Sigmoid colon (tissue), 7 donors: ENCODE data around the gene RBM23. TPM values are rescaled to one million over a fixed set of nuclear protein-coding genes. Genes with fewer than 3 reads are reported as not detected.
"Not testable (repeated sequence)": the region's sequence is repeated elsewhere in the genome, so short reads cannot be mapped to it uniquely, and the experiment has no call there.

Experiments
- DNase-seq: peaks from one replicate; pipeline ENCODE4 v3.0.0-alpha.2; 2019
- H3K27ac ChIP-seq, 4 donors: fragments of 200-600 bp; sonication (generic); one replicate each; pipeline ENCODE4 v1.5.1; 2016 to 2019; ENCODE audit warnings: mild to moderate bottlenecking in 1 of 4
- H3K27me3 ChIP-seq, 3 donors: fragments of 200-600 bp; sonication (generic); one replicate each; pipeline ENCODE4 v1.5.1; 2019; ENCODE audit warnings: mild to moderate bottlenecking in 1 of 3
- H3K36me3 ChIP-seq, 4 donors: fragments of 200-600 bp; sonication (generic); one replicate each; pipeline ENCODE4 v1.5.1; 2016 to 2019
- H3K4me1 ChIP-seq, 4 donors: fragments of 200-600 bp; sonication (generic); one replicate each; pipeline ENCODE4 v1.5.1; 2017 to 2019
- H3K4me3 ChIP-seq, 4 donors: fragments of 200-600 bp; sonication (generic); one replicate each; pipeline ENCODE4 v1.5.1; 2017 to 2019; ENCODE audit warnings: mild to moderate bottlenecking in 2 of 4, moderate library complexity in 1 of 4
- H3K9me3 ChIP-seq, 4 donors: fragments of 200-600 bp in 3 of 4; sonication (generic) in 3 of 4; one replicate each; pipeline versions ENCODE4 v1.5.1 to v1.6.1; 2013 to 2019
- EP300 ChIP-seq, 4 donors: sonication (generic); formaldehyde crosslinking; IDR thresholded peaks; one replicate each; pipeline ENCODE4 v1.6.1; 2017; ENCODE audit warnings: antibody characterized with exemption in 4 of 4
- POLR2A ChIP-seq, 2 donors: fragments of 450-650 bp; IDR thresholded peaks; one replicate each; pipeline ENCODE4 v1.6.1; 2016; ENCODE audit warnings: antibody characterized with exemption in 2 of 2, mild to moderate bottlenecking in 2 of 2, moderate library complexity in 2 of 2
- POLR2AphosphoS5 ChIP-seq, 4 donors: sonication (generic); formaldehyde crosslinking; IDR thresholded peaks; one replicate each; pipeline ENCODE4 v1.6.1; 2017; ENCODE audit warnings: antibody characterized with exemption in 4 of 4
- WGBS, 2 donors: extraction: QIAGEN DNeasy Blood & Tissue Kit; methylation state at CpG; one replicate each; pipeline ENCODE4 v1.1.7; 2013; 5-methylcytosine and 5-hydroxymethylcytosine counted together
- intact Hi-C: fragments of 100-400 bp; cut with DNase I; formaldehyde crosslinking; loops from one replicate; pipeline ENCODE4 v1.15.1; 2023
- polyA plus RNA-seq, 3 donors: library from polyadenylated mRNA; stranded (reverse); fragments of 200-250 nt; gene quantifications; one replicate each; pipeline ENCODE4 v1.2.3, GENCODE V29; 2013
- total RNA-seq, 4 donors: library from RNA; depleted of rRNA; stranded (reverse); fragments of >200 nt; gene quantifications; one replicate each; pipeline ENCODE4 v1.1.0, GENCODE V29; 2016
- TF ChIP-seq, protein P1 (sequence below), 4 experiments: fragments of 450-650 bp in 3 of 4; fragments of 200-600 bp in 1 of 4; IDR thresholded peaks; one replicate each; pipeline ENCODE4 v1.5.1; 2016 to 2019; ENCODE audit warnings: antibody characterized with exemption in 4 of 4, mild to moderate bottlenecking in 3 of 4, moderate library complexity in 2 of 4
- donor health status: healthy with polysubstance abuse.
- donor health status: Bipolar disorder and iron deficiency.
- donor health status: healthy.

The RBM23 gene
- total RNA-seq (1,000 to 10,000 TPM in 1 of 4 donors, 100 to 1,000 TPM in 3; 356 to 5,076 (median 594) TPM), polyA plus RNA-seq (10 to 100 TPM; 31.8 to 46.5 (median 40.8) TPM)

DNA sequence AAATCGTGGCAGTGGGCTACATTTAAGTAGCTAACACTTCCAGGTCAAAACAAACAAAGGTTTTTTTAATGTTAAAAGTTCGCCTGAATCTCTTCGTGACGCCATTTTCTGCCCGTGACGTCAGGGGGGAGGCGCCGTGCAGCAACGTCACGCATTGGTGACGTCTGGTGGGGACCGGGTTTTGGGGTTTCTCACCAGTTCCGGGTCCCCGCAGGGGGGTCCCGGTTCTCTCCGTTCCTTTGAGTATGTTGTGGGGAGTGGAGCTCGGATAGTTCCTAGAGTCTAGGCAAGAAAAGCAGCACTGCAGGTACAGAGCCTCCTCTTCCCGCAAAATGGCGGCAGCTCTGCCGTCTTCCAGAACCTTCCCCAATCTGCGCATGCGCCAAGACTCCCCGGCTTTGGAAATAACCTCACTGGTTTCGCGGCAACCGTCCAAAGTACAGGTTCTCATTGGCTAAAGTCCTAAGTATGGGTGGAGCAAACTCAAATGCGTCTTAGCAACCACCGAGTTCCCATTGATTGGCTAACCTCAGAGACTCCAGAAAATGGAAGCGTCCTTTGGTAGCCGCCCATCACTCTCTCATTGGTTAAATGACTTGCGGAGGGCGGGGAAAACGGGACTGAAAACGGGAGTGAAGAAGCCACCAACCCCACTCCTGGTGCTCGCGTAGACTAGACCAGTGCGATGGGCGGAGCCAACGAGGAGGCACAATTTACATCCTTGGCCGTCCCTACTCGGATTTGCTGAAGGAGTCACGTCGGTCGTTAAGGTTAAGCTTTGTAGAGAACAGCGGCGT, at the start of gene RBM23:
TSS of gene RBM23 (minus strand) at position 346 of the 797 bp plus-strand sequence.
- H3K27me3 ChIP-seq, result no peaks in the 10 kb centered on the region
- no peaks in the 10 kb centered on the region for H3K9me3 ChIP-seq
- peak; percentile 64 to 71 for TF ChIP-seq POLR2A (IDR thresholded peaks at IDR 0.05)
- TF ChIP-seq, protein P1, sequence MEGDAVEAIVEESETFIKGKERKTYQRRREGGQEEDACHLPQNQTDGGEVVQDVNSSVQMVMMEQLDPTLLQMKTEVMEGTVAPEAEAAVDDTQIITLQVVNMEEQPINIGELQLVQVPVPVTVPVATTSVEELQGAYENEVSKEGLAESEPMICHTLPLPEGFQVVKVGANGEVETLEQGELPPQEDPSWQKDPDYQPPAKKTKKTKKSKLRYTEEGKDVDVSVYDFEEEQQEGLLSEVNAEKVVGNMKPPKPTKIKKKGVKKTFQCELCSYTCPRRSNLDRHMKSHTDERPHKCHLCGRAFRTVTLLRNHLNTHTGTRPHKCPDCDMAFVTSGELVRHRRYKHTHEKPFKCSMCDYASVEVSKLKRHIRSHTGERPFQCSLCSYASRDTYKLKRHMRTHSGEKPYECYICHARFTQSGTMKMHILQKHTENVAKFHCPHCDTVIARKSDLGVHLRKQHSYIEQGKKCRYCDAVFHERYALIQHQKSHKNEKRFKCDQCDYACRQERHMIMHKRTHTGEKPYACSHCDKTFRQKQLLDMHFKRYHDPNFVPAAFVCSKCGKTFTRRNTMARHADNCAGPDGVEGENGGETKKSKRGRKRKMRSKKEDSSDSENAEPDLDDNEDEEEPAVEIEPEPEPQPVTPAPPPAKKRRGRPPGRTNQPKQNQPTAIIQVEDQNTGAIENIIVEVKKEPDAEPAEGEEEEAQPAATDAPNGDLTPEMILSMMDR (IDR thresholded peaks at IDR 0.05), result no peak
- peak; percentile 87 to 95 (median 94) for TF ChIP-seq POLR2AphosphoS5 (IDR thresholded peaks at IDR 0.05)
- peak in 2 of 4 donors; percentile 59 to 60 for TF ChIP-seq EP300 (IDR thresholded peaks at IDR 0.05)
- DNase-seq, result peak; percentile 100
- intact Hi-C loops, result loop anchor here (5.0 kb wide), 1 partner anchor 47 kb away; the partner anchor contains the start of gene LRP10
- H3K4me3 ChIP-seq, result peak within 1 kb of the TSS; percentile 65 to 70 (median 67)
- H3K36me3 ChIP-seq, result peaks cover 15 to 37% (median 17%) of the 10 kb centered on the region in 4 donors
- H3K4me1 ChIP-seq, result peaks cover 0 to 37% (median 35%) of the 10 kb centered on the region in 4 donors
- WGBS, 2 donors, result 0% methylated on average over 46 of the region's 46 CpGs
- peak within 1 kb of the TSS; percentile 92 to 97 (median 94) for H3K27ac ChIP-seq

DNA sequence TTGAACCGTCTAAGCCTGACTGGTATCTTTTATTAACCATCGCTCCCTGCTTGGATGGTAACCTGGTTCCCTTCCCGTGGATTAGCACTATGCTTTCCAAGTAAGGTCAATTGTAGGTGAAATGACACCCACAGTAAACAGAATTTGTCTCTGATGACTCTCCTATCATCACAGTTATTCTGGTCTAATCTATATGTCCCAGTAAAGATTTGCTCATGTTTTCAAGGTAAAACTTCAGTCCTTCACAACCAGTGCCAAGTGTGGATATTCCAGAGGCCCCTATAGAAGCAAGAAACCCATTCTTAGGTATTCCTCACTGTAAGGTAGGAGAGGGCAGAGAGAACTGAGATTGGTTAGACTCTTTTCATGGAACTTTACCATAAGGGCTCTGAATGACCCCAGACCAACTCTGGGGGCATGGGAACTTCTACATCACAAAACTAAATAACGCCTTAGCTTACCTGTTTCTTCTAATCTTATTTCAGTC, 47.9 kb upstream of the RBM23 start:
- WGBS, 2 donors, result 61 to 74% methylated on average over 4 of the region's 4 CpGs
- TF ChIP-seq POLR2AphosphoS5 (IDR thresholded peaks at IDR 0.05) (no peak), POLR2A (IDR thresholded peaks at IDR 0.05) (no peak), EP300 (IDR thresholded peaks at IDR 0.05) (no peak)
- TF ChIP-seq, protein P1 (IDR thresholded peaks at IDR 0.05), result no peak
- DNase-seq, result no peak
- Histone ChIP-seq H3K4me3 (no peak overlapping the region), H3K36me3 (no peaks in the 10 kb centered on the region), H3K4me1 (no peaks in the 10 kb centered on the region), H3K27ac (no peak overlapping the region), H3K27me3 (no peaks in the 10 kb centered on the region), H3K9me3 (no peaks in the 10 kb centered on the region)
- intact Hi-C loops, result no loop called here

DNA sequence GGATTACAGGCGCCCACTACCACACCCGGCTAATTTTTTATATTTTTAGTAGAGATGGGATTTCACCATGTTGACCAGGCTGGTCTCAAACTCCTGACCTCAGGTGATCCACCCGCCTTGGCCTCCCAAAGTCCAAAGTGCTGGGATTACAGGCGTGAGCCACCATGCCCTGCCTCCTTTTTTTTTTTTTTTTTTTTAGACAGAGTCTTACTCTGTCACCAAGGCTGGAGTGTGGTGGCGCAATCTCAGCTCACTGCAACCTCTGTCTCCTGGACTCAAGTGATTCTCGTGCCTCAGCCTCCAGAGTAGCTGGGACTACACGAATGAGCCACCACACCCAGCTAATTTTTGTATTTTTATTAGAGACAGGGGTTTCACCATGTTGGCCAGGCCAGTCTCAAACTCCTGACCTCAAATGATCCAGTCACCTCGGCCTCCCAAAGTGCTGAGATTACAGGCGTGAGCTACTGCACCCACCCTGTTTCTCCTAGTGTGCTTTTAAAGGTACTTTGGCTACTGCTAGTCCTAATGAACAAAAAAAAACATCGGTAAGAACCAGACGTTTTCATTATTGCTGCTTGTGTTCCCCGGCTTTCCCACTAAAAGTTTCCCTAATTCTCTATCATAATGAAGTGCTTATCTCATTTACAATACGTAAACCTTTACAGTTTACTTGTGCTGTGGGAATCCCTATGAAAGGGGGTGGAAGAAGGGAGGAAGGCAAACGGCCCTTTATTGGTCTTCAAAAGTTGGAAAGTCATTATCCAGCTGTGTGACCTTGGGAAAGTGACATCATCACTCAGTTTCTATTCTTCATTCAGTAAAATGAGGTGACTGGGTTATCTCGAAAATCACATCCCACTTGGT, 47.2 kb upstream of the RBM23 start:
- intact Hi-C loops, H3K36me3 ChIP-seq, DNase-seq, H3K4me1 ChIP-seq, H3K27ac ChIP-seq, H3K4me3 ChIP-seq, H3K27me3 ChIP-seq, H3K9me3 ChIP-seq: not testable (repeated sequence)
- WGBS, 2 donors, result 50 to 70% methylated on average over 15 of the region's 15 CpGs

DNA sequence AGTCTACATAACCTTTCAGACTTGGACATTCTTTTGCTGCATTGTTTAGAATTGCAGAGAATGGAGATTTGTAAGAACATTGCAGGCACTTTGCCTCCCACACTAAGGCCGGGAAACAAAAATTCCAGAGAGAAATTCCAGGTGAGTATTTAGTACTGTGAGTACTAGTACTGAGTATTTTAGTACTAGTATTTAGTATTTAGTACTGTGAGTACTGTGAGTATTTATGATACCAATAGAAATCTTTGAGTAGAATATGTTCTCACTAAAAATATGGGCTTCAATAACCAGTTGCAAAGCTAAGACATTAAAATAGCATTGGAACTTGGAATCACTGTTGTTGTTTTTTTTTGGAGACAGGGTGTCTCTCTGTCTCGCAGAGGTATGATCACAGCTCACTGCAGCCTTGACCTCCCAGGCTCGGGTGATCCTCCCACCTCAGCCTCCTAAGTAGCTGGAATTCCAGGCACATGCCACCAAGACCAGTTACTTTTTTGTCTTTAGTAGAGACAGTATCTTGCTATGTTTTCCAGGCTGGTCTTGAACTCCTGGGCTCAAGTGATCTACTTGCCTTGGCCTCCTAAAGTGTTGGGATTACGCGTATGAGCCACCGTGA, 43.2 kb upstream of the RBM23 start:
- no peak for TF ChIP-seq POLR2AphosphoS5 (IDR thresholded peaks at IDR 0.05)
- TF ChIP-seq EP300 (IDR thresholded peaks at IDR 0.05), result no peak
- TF ChIP-seq, protein P1 (IDR thresholded peaks at IDR 0.05), result no peak
- no peak for TF ChIP-seq POLR2A (IDR thresholded peaks at IDR 0.05)
- no peak for DNase-seq
- Histone ChIP-seq H3K36me3 (no peaks in the 10 kb centered on the region), H3K4me3 (no peak overlapping the region), H3K27ac (no peak overlapping the region), H3K27me3 (no peaks in the 10 kb centered on the region), H3K9me3 (no peaks in the 10 kb centered on the region), H3K4me1 (peaks cover 0 to 2% (median 0%) of the 10 kb centered on the region in 4 donors)
- intact Hi-C loops, result no loop called here
- WGBS, 2 donors, result 95 to 97% methylated on average over 6 of the region's 6 CpGs
